Muscle of leg (tissue), 11 donors: Measurements from ENCODE around the gene RGS17. TPM values are rescaled to one million over a fixed set of nuclear protein-coding genes. Genes with fewer than 3 reads are reported as not detected.

ENCODE experiments used
- DNase-seq: peaks from one replicate; pipeline ENCODE4 v3.0.0; 2013
- H3K27ac ChIP-seq: one replicate; pipeline ENCODE4 v1.5.1; 2013; ENCODE audit warnings: mild to moderate bottlenecking, low read length, control low read depth
- H3K27me3 ChIP-seq: one replicate; pipeline ENCODE4 v1.6.1; 2013; ENCODE audit warnings: low read length; ENCODE audit not compliant: control insufficient read depth, insufficient read depth
- H3K36me3 ChIP-seq: one replicate; pipeline ENCODE4 v1.6.1; 2013; ENCODE audit warnings: low read length; ENCODE audit not compliant: control insufficient read depth, insufficient read depth
- H3K4me1 ChIP-seq: one replicate; pipeline ENCODE4 v1.6.1; 2013; ENCODE audit warnings: low read length; ENCODE audit not compliant: control insufficient read depth, insufficient read depth
- H3K4me3 ChIP-seq: one replicate; pipeline ENCODE4 v1.5.1; 2013; ENCODE audit warnings: low read length, control low read depth
- H3K9me3 ChIP-seq: replicated peaks from 2 replicates; pipeline ENCODE4 v1.6.1; 2013; ENCODE audit warnings: low read depth, low read length; ENCODE audit not compliant: control insufficient read depth
- WGBS: methylation state at CpG from one replicate; pipeline ENCODE4 v1.1.5; 2013; ENCODE audit warnings: missing lambda C conversion rate; ENCODE audit not compliant: insufficient coverage; 5-methylcytosine and 5-hydroxymethylcytosine counted together
- polyA plus RNA-seq, 8 donors: library from polyadenylated mRNA; unstranded; fragments of 120-200 nt; gene quantifications; one replicate each; pipeline versions ENCODE4 v1.2.1 to v1.2.3, GENCODE V29; 2013; ENCODE audit warnings: inconsistent platforms in 1 of 8, low replicate concordance in 1 of 8; ENCODE audit not compliant: insufficient read length in 8 of 8, insufficient read depth in 1 of 8
- total RNA-seq: library from RNA; stranded (reverse); fragments of 120-200 nt; gene quantifications from one replicate; pipeline ENCODE4 v1.2.4, GENCODE V29; 2013

Gene RGS17
- total and polyA plus RNA-seq, 9 donors: 0.53 to 1.5 (median 0.97) TPM

DNA sequence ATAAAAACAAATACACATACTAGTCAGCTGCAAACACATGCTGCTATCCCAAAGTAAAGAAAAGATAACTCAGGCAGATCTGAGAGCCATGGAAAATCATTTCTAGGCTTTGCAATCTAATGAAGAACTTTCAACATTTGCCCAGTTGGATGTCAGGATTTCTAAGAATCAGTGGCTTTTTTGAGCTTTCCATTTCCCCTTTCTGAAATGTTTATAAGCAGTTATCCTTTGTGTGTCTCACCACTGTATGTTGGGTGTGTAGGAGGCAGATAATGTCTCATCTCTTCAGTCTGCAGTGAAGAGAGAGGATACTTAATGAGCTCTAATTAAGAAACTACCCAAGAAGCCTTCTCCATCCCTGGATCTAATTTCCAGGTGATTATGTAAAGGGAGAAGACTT lies 43.6 kb downstream of the RGS17 start:
- Histone ChIP-seq H3K27me3 (no peaks in the 10 kb centered on the region), H3K4me1 (no peaks in the 10 kb centered on the region), H3K27ac (no peak overlapping the region), H3K4me3 (no peak overlapping the region), H3K9me3 (no peaks in the 10 kb centered on the region), H3K36me3 (no peaks in the 10 kb centered on the region)
- no peak for DNase-seq

DNA sequence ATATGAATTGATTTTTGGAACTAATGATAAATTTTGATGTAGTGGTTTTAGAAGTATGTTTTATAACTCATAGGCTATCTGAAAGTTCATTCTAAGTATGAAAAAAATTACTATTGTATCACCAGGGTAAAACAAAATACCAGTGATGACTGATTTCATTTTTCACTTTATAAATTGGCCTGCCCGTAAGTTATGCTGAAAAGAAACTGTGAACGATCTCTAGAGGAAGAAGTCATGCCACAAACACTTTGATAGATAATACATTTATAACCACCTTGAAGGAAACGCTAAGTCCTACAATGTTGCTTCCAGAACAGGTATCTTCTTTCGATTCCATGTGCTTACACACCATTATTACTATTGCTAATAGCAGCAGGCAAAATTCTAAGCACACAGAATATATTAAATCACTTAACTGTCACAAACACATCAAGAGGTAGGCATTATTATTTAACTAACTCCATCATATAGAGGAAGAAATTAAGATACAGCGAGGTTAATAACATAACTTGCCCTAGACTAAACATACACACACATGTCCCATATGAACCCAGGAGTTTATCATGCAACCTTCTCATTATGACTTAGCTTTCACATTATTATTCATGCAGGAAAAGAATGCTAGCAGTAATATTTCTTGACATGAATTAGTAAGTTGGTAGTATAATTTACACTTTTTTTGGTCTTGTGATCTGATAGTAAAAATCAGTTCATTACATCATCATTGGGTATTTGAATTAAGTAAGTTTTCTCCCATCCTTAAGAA lies 44.7 kb downstream of the RGS17 start:
- Histone ChIP-seq H3K36me3 (no peaks in the 10 kb centered on the region), H3K4me1 (no peaks in the 10 kb centered on the region), H3K4me3 (no peak overlapping the region), H3K9me3 (no peaks in the 10 kb centered on the region), H3K27ac (no peak overlapping the region), H3K27me3 (no peaks in the 10 kb centered on the region)
- WGBS: no CpG with 5 or more reads among the region's 5 CpGs
- DNase-seq: no peak

DNA sequence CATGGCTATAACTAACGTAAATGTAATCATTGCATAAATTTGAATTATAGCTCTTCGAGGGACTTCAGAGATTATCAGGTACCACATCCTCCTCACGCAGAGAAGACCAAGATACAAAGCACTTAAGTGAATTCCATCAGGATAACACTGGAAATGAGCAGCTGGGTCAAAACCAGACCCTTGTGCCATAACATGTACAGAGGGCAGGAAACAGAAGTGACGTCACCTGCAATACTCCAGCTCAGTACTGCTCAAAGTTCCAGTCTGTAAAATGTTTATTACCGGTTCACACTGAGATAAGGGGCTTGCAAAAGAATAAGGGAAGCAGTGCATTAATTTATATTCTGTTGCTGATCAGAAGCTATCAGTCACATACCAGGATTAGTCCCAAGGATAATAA lies 45.8 kb downstream of the RGS17 start:
- no peak overlapping the region for H3K4me3 ChIP-seq
- H3K36me3 ChIP-seq: no peaks in the 10 kb centered on the region
- no peaks in the 10 kb centered on the region for H3K4me1 ChIP-seq
- H3K27me3 ChIP-seq: no peaks in the 10 kb centered on the region
- WGBS: 83% methylated on average over 1 of the region's 5 CpGs
- no peak overlapping the region for H3K27ac ChIP-seq
- no peaks in the 10 kb centered on the region for H3K9me3 ChIP-seq
- no peak for DNase-seq

DNA sequence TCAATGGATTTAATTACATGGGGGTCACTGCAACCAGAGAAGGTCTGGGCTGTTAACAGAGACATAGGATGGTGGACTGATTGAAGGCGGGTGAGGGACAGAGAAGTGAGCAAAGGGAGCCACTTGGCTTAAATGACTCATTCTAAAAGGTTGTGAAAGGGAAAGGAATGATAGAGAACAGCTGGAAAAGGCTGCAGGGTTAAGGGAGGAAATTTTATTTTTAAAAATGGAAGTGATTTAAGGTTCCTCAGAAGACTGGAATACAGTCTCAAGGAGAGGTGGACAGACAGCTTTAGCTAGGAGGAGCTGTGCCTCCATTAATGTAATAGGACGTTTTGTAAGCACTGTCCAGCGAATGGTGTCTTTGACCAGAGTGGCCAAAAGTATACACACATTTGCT lies 46.7 kb downstream of the RGS17 start:
- Histone ChIP-seq H3K36me3 (no peaks in the 10 kb centered on the region), H3K4me1 (no peaks in the 10 kb centered on the region), H3K9me3 (no peaks in the 10 kb centered on the region), H3K4me3 (no peak overlapping the region), H3K27me3 (no peaks in the 10 kb centered on the region), H3K27ac (no peak overlapping the region)
- 84% methylated on average over 3 of the region's 3 CpGs for WGBS
- DNase-seq: no peak

DNA sequence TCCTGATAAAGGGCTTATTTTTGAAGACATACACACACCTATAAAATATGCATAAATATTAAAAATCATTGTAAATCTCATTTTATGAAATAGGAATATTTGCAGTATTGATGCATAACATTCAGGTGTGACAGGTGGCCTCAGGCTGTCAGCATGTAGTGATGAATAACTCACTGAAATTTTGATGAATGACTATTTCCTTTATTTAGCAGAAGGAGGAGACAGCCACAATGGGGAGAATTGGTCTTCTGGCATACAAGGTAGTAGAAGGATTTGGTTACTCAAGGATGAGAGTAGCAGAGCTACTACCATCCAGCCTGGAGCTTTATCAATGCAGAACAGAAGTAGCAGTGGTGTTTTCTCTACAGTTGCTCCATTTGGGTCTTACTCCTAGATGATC lies 47.2 kb downstream of the RGS17 start:
- H3K27ac ChIP-seq: no peak overlapping the region
- no peaks in the 10 kb centered on the region for H3K9me3 ChIP-seq
- no peaks in the 10 kb centered on the region for H3K36me3 ChIP-seq
- H3K27me3 ChIP-seq: no peaks in the 10 kb centered on the region
- no peak for DNase-seq
- no peak overlapping the region for H3K4me3 ChIP-seq
- no peaks in the 10 kb centered on the region for H3K4me1 ChIP-seq

DNA sequence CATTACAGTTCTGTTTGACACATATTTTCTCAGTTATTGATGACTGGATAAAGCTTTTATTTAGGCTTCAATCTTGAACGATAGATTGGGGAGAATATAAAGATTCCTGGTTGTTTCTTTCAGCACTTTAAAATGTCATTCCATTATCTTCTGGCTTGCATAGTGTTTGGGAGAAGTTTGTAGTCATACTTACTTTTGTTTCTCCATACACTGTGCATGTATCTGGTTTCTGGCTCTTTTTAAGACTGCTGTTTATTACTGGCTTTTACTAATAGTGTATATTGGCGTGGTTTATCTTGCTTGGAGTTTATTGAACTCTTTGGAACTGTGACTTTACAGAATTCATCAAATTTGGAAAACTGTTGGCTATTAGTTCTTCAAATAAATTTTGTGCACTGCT lies 49.2 kb downstream of the RGS17 start:
- no peak overlapping the region for H3K4me3 ChIP-seq
- no peaks in the 10 kb centered on the region for H3K4me1 ChIP-seq
- H3K9me3 ChIP-seq: no peaks in the 10 kb centered on the region
- no peak for DNase-seq
- H3K27ac ChIP-seq: no peak overlapping the region
- H3K27me3 ChIP-seq: no peaks in the 10 kb centered on the region
- WGBS: no CpG with 5 or more reads among the region's 2 CpGs
- no peaks in the 10 kb centered on the region for H3K36me3 ChIP-seq

DNA sequence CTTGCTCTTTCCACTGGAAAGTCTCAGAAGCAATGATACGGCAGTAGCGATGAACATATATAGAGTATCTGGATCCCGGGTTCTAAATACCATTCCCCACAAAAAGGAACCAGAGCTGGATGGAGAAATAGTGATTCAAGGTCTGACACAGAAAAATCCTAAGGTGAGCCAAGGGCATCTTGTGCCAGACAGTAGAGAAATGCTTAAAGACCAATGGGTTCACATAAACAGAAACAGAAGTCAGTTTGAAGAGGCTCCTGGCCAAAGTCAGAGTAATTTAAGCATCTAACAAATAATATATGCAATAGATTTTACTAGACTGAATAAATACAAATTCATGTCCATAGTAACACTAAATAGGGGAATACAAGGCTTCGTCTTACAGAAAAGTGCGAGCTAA lies 54.7 kb downstream of the RGS17 start:
- no peaks in the 10 kb centered on the region for H3K4me1 ChIP-seq
- no peaks in the 10 kb centered on the region for H3K27me3 ChIP-seq
- H3K4me3 ChIP-seq: no peak overlapping the region
- WGBS: no CpG with 5 or more reads among the region's 5 CpGs
- no peaks in the 10 kb centered on the region for H3K9me3 ChIP-seq
- DNase-seq: no peak
- no peak overlapping the region for H3K27ac ChIP-seq
- H3K36me3 ChIP-seq: no peaks in the 10 kb centered on the region

DNA sequence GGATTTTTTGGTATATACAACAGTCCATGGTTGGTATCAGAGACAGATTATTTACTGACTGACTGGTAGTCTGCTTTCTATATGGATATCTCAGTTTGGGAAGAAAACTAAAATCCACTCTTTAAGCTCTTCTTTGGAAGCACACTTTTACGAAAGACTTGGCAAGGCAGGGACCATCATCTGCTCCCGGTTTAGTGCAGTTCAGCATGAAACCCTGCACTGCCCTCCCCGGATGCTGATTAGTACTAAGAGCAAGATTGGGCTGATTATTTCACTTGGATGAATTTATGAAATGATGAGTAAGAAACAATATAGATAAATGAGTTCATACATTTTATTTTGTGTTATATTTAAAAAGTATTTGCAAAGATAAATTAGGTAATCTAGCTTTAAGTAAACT lies 56.3 kb downstream of the RGS17 start:
- no peaks in the 10 kb centered on the region for H3K27me3 ChIP-seq
- H3K27ac ChIP-seq: no peak overlapping the region
- H3K9me3 ChIP-seq: no peaks in the 10 kb centered on the region
- H3K4me1 ChIP-seq: no peaks in the 10 kb centered on the region
- H3K4me3 ChIP-seq: no peak overlapping the region
- no peaks in the 10 kb centered on the region for H3K36me3 ChIP-seq
- DNase-seq: no peak
- WGBS: no CpG with 5 or more reads among the region's 3 CpGs

DNA sequence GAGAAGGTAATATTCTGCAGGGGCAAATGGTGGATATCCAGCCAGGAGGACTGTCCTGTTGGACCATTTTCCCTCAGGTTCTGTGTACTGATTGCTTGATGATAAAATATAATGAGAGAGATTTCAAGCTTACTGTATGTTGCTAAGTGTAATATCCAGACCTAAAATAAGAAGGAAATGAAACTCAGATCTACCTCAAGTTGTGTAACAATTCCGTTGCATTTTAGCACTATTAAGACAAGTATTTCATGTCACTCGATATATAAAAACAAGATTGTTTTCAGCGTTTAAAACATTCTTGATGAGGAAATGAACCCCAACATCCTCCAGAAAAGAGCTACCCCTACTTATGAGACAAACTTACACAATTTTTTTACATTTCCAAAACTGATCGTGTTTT lies 57.2 kb downstream of the RGS17 start:
- no peak for DNase-seq
- Histone ChIP-seq H3K36me3 (no peaks in the 10 kb centered on the region), H3K27ac (no peak overlapping the region), H3K4me1 (no peaks in the 10 kb centered on the region), H3K27me3 (no peaks in the 10 kb centered on the region), H3K9me3 (no peaks in the 10 kb centered on the region), H3K4me3 (no peak overlapping the region)
- WGBS: no CpG with 5 or more reads among the region's 4 CpGs

DNA sequence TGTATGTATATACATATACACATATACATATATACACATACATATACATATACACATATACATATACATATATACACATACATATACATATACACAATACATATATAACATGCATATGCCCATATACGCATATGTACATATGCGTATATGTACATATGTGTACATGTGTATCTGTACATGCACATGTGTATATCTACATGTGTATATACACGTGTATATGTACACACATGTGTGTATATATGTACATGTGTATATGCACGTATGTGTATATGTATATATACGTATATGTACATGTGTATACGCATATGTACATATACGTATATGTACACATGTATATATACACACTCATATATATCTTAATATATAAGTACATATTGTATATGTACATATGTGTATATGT lies 60.3 kb downstream of the RGS17 start:
- no peaks in the 10 kb centered on the region for H3K27me3 ChIP-seq
- H3K36me3 ChIP-seq: no peaks in the 10 kb centered on the region
- H3K27ac ChIP-seq: no peak overlapping the region
- no peaks in the 10 kb centered on the region for H3K4me1 ChIP-seq
- DNase-seq: no peak
- H3K9me3 ChIP-seq: peaks cover 2% of the 10 kb centered on the region
- H3K4me3 ChIP-seq: no peak overlapping the region
- no CpG with 5 or more reads among the region's 7 CpGs for WGBS

DNA sequence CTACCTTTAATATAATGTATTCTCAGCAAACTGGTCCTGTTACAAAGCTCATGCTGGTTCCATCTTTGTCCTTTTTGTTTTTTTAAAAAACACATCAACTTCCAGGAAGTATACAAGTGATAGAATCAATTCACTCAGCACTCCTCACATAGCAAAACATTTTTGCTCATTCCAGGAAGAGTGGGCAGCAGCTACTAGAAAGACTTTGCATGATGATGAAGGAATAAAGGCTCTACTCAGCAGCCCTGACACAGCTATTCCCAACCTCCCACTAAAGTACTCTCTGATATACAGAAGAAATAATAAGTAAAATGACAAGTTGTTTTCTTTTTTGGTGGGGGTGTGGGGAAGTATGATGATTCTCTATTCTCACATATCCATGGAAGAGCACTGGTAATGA lies 61.2 kb downstream of the RGS17 start:
- Histone ChIP-seq H3K27ac (no peak overlapping the region), H3K4me3 (no peak overlapping the region), H3K36me3 (no peaks in the 10 kb centered on the region), H3K9me3 (peaks cover 2% of the 10 kb centered on the region), H3K4me1 (no peaks in the 10 kb centered on the region), H3K27me3 (no peaks in the 10 kb centered on the region)
- DNase-seq: no peak
